ENCODE measurements around the gene JPT2.

The JPT2 gene

GRCh38 chr16:1653023-1653422 is 25.1 kb upstream of the JPT2 start:
- DNase-seq: no peak

DNA sequence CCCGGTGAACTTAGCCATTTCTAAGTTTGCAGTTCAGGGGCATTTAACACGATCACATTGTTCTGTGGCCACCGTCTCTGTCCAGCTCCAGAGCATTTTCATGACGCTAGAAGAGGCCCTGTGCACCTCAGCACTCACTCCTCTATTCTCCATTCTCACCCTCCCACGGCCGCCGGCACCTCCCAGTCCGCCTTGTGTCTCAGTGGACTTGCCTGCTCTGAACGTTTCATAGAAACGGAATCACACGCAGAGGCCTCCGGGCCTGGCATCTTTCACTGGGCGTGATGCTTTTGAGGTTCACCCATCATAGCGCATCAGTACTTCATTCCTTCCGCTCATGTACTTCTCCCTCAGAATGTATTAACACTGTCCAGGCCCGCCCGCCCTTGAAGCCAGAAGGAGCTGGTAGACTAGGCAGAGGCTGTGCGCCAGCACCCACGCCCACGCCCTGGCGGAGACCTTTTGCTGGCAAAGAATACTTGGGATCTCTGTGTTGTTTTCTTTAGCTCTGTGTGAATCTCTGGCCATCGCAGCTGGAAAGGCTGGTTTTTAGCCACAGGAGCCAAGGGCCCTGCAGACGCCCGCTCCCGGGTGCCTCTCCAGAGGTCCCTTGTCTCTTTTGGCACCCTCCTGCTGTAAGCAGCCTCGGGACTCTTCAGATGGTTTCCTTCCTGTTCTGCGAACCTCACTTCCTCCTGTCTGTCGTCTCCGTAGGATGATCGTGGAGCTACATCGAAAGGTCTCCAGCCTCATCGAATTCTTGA is 23.4 kb upstream of the JPT2 start:
- no peak for DNase-seq

DNA sequence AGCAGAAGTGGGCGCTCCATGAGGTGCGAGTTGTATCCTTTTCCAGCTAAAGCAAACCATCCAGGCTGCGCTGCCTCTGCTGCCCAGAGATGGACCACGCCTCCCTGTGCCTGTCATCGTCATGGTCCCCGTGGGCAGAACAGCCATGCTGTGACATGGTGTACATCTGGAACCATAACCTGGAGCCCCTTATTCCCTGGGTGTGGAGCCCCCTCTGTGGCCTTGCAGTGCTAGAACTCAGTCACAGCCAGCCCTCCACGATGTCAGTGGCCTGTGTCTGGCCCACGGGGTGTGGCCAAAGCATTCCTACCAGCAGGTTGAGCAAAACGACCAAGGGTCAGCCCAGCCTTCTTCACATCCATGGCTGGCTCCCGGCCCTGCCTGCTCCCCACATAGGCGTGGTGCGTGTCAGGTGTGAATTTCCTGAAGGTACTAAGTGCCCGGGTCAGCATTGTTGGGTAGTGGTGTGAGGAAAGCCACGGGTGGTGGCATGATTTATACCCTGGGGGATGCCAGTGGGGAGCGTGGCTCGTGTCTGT is 22.7 kb upstream of the JPT2 start:
- DNase-seq: no peak

DNA sequence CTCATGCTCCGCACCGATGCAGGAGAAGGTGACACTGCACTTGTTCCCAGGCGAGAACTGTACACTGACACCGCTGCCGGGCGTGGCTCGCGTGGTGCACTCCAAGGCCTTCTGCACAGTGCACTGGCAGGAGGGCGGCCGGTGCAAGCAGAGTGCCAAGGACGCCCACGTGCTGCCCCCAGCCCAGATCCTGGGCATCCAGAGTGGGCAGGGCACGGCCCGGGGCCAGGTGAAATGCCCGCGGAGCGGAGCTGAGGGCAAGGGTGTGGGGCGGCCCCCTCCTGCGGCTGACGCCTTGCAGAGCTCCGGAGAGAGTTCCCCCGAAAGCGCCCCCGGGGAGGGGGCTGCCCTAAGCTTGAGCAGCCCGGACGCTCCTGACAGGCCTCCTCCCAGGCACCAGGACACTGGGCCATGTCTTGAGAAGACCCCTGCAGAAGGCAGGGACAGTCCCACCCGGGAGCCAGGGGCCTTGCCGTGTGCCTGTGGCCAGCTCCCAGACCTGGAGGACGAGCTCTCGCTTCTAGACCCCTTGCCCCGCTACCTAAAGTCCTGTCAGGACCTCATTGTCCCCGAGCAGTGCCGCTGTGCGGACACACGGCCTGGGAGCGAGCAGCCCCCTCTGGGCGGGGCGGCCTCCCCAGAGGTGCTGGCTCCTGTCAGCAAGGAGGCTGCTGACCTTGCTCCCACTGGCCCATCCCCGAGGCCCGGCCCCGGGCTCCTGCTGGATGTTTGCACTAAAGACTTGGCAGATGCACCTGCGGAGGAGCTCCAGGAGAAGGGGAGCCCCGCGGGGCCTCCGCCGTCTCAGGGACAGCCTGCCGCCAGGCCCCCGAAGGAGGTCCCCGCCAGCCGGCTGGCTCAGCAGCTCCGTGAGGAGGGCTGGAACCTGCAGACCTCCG is 21.9 kb upstream of the JPT2 start:
- DNase-seq: no peak

- no peak for DNase-seq
Measured at GRCh38 chr16:1656808-1657617, 21.1 kb upstream of the JPT2 start.

DNA sequence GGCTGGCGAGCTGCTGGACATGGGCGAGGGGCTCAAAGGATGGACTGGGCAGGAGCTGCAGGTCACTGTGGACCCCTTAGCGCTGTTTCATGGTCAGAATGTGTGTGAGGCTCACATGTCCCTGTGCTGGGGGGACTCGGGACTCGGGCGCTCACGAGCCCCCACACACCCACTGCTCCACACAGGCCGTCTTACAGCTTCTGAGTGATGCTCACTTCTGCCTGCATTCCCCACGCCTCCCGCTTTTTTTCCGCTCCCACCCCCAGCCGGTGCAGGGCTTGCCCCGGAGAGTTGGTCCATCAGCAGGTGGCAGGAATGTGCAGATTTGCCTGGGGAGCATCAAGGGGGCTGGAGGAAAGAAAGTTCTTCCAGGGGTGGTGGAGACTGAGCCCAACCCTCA is 20.2 kb upstream of the JPT2 start:
- DNase-seq: no peak

DNA sequence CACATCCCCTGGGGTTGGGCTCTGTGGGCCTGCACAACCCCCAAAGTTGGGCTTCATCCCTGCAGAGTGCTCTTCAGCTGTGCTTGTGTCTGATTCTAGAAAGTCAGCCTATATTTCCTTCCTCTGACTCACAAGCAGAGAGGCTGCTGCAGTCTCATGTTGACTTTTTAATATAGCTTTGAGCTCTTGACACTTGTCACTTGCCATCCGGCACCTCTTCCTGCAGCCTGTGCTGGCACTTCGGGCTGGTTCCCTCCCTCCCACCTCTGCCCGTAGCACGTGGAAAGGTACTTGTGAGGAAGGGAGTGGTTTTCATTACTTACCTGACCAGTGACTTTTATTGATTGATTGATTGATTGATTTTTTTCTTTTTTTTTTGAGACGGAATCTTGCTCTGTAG is 19.0 kb upstream of the JPT2 start:
- DNase-seq: no peak

DNA sequence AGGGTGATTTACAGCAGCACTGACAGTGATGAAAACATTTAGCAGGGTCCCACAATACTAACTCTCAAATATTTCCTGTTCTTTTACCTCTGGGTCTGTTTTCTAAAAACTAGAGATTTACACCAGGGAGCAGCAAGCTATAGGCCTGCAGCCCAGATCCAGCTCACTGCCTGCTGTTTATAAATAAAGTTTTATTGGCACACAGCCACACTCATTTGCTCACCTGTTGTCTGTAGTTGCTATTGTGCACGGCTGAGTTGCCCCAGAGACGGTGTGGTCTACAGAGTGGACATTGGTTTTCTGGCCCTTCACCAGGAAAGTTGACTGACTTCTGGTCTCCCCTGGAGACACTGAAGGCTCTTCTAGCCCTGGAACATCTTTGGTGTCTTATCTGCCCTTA is 16.3 kb upstream of the JPT2 start:
- DNase-seq: no peak

- no peak for DNase-seq
Measured at GRCh38 chr16:1662543-1662942, 15.5 kb upstream of the JPT2 start.

DNA sequence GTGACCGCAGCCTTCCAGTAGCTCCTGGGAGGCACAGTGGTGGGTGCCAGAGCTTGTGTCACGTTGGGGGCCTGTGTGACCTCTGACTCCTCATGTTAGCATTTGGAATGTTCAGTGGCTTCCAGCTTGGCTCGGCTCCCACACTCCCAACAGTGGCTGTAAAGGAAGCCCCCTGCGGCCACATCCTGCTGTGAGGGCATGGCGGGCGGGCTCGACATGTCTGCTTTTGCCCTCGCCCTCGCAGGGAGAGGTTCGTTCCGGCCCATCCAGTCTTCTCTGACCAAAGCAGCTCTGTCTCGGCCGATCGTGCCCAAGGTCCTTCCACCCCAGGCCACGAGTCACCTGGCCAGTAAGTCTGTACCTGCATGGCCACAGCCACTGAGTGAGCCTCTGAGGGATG is 12.2 kb upstream of the JPT2 start:
- no peak for DNase-seq

- no peak for DNase-seq
Measured at GRCh38 chr16:1666316-1666715, 11.8 kb upstream of the JPT2 start.

DNA sequence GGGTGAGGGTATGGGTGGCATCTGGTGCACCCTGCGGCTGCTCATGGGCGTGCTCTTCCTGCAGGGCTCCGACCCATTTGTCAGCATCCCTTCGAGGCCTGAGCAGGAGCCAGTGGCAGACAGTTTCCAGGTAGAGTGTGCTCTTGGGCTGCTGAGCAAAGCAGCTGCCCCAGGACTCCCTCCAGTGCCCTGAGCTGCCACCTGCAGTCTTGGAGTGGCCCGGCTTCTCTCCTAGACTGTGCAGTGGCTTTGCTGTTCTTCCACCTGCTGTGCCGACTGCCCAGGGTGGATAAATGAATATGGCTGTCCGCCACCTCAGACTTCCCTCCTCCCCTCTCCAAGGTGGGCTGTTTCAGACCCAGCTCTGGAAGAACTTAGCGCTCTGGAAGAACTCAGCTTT is 10.8 kb upstream of the JPT2 start:
- no peak for DNase-seq

DNA sequence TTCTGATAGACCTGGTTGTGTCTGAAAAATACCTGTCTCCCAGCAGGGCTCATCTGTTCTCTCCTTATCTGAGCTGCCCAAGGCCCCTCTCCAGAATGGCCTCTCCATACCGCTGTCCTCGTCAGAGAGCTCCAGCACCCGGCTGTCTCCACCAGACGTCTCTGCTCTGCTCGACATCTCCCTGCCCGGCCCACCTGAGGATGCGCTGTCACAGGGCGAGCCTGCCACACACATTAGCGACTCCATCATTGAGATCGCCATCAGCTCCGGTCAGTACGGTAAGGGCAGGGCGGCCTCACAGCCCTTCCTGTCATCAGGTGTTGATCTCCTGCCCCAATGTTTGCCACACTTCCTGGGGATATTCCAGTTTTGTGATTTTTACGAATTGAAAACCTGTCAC is 10.2 kb upstream of the JPT2 start:
- no peak for DNase-seq

GRCh38 chr16:1668612-1669319 is 9.3 kb upstream of the JPT2 start:
- no peak for DNase-seq

GRCh38 chr16:1669698-1670097 is 8.4 kb upstream of the JPT2 start:
- DNase-seq: no peak

- DNase-seq: no peak
Measured at GRCh38 chr16:1670371-1670770, 7.7 kb upstream of the JPT2 start.

GRCh38 chr16:1670866-1671265 is 7.2 kb upstream of the JPT2 start:
- DNase-seq: no peak

DNA sequence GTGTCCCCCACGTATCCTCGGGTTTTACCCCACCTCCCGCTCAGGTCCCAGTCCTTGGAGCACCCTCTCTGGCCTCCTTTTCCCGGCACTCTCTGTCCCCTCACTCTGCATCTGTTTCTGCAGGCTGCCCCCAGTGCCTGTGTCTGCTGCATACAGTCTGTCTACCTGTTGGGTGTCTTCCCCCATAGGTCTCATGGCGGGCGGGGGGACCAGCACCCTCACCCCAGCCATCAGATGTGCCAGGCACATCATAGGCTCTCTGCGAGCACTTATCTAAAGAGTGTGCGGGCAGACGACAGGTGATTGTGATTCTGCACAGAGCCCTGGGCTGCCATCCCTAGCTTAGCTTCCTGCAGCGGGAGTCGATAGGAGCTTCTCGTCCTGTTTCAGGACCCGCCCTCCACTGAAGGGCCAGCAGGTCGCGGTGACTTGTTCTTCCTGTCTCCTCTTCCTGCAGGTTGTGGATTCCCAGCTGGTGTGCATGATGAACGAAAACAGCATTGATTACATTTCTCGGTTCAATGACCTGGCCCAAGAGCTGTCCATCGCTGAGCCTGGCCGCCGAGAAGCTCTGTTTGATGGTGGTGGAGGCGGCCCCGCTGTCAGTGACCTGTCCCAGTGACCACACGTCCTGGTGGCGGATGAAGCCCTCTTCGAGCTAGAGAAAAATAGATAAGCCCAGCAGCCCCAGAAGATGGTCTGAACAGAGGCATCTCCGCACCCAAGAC is 4.5 kb upstream of the JPT2 start:
- no peak for DNase-seq

DNA sequence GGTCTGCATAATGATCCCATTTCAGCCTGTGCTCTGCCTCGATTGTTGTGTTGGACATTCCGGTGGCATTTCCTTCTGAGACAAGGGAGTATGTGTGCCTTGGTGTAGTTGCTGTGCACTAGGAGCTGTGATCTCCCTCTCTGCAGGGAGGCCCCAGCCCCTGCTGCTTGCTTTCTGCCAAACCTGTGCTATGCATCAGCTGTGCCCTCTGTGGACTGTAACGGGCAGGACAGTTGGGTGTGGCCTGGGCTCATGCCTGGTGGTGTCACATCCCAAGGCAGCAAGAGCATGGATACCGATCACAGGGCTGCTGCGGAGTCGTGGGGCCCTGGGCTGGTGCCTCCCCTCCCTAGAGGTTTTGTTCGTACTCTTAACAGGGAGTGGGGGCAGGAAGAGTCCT is 3.8 kb upstream of the JPT2 start:
- no peak for DNase-seq

DNA sequence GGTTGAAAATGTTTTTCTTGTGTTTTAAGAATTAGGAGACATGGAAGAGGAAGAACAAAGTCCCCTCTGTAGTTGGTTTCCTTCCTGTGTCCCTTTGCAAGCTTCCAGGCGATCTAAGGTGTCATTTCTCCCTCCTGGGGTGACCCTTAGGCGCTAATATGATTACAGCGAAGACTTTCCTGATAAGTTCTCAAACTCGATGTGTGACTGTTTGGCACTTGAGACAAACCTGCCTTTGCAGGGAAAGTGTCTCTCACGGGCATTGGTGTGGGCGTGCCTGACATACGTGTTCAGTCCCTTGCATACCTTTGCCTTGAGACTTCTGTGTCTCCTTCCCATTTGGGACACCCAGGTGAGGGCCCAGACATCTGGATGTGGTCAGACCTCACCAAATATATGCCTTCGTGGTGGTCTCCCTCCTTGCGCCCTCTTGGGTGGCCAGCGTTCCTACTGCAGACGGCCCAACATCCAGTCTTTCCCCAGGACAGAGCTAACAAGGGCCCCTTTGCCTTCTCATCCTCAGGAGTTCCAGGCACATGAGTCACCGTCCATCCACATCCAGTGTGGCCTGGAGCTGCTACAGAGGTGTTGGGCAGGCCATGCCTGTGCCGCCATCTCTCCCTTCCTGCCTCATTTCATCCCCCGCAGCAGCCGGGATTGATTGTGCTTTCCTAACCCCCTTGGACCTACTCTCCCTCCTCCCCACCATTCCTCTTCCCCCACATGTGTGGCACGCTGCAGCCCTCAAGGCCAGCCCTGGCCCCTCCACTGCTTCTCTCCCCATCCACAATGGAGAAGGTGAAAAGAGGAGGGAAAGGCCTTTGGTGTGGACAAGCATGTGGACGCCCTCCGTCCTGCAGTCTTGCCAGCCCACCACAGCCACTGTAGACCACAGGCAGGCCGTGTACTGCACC is 3.1 kb upstream of the JPT2 start:
- no peak for DNase-seq

DNA sequence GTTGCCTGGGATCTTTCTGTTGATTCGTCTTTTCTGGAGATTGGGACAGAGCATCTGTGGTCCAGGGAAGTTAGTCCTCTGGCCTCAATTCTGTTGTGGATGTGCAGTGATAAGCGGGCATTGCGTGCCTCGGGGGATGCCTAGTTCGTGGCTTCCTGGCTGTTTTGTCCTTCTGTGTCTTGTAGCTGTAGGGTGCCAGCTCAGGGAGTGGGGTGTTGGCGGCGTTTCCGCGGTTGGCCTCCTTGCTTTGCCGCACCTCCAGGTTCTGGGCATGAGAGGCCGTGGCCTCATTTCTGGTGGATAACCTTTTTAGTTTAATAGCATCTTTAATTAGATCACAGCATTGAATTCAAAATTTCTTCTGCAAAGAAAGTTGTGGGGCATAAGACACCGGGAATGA is 1.4 kb upstream of the JPT2 start:
- DNase-seq: no peak

Data from stimulated activated naive CD4-positive, alpha-beta T cell (primary cell).